Endothelial cell of umbilical vein (primary cell): Measurements from ENCODE around the gene CIROP. TPM values are rescaled to one million over a fixed set of nuclear protein-coding genes. Genes with fewer than 3 reads are reported as not detected.

Source experiments
- BruUV-seq: library from RNA; stranded (reverse); fragments of 400-500 nt; replicated peaks from 2 replicates; lab custom pipeline; 2021; lab: Mats Ljungman, UMichigan
- CTCF ChIA-PET: fragments of 300-600, 350-600 bp; sonication (Branson Sonifier 250); formaldehyde crosslinking; loops from one replicate; lab custom pipeline; 2021; ENCODE audit warnings: antibody characterized with exemption, inconsistent platforms; lab: Charles Lee
- POLR2A ChIA-PET: fragments of 300-600, 350-600 bp; sonication (Branson Sonifier 250); formaldehyde crosslinking; loops from one replicate; lab custom pipeline; 2021; ENCODE audit warnings: antibody characterized with exemption, inconsistent platforms; lab: Charles Lee
- DNase-seq: peaks from one replicate; pipeline ENCODE4 v3.0.0-alpha.2; 2011; ENCODE audit warnings: low read depth, low spot score
- FAIRE-seq: peaks from 2 replicates; lab custom pipeline; 2011; peaks lifted over from hg19 to GRCh38; lab: Jason Lieb, UNC
- H2AFZ ChIP-seq: 2 replicates; pipeline ENCODE4 v1.6.0; 2012; ENCODE audit warnings: low read depth, low read length, control low read depth, inconsistent platforms
- H3K27ac ChIP-seq: 2 replicates; pipeline ENCODE4 v1.5.1; 2011; ENCODE audit warnings: low read depth, mild to moderate bottlenecking, control low read depth, low read length, moderate library complexity; ENCODE audit not compliant: insufficient read depth
- H3K27me3 ChIP-seq, 2 experiments: 2 replicates each; pipeline versions ENCODE4 v1.6.0 to v1.6.1; 2011; ENCODE audit warnings: low read length in 2 of 2, mixed read lengths in 1 of 2; ENCODE audit not compliant: control insufficient read depth in 2 of 2, insufficient read depth in 2 of 2
- H3K36me3 ChIP-seq, 2 experiments: 2 replicates in 1 of 2; 3 replicates in 1 of 2; pipeline ENCODE4 v1.5.1; 2011; ENCODE audit warnings: low read length in 2 of 2, mild to moderate bottlenecking in 1 of 2, moderate library complexity in 1 of 2; ENCODE audit not compliant: control insufficient read depth in 2 of 2, insufficient read depth in 2 of 2; ENCODE audit errors: extremely low read depth in 1 of 2
- H3K4me1 ChIP-seq: 3 replicates; pipeline ENCODE4 v1.5.1; 2011; ENCODE audit warnings: mild to moderate bottlenecking, low read length; ENCODE audit not compliant: control insufficient read depth, insufficient read depth; ENCODE audit errors: extremely low read depth
- H3K4me2 ChIP-seq: 2 replicates; pipeline ENCODE4 v1.6.1; 2011; ENCODE audit warnings: low read length, control low read depth, mixed read lengths; ENCODE audit not compliant: insufficient read depth
- H3K4me3 ChIP-seq, 3 experiments: fragments of 200-600 bp in 1 of 3; sonication (generic), shearing (Covaris generic) in 1 of 3; replicated peaks in 1 of 3; 2 replicates each; pipeline ENCODE4 v1.5.1; 2011 to 2016; ENCODE audit warnings: control low read depth in 3 of 3, low read length in 3 of 3, mild to moderate bottlenecking in 2 of 3, inconsistent platforms in 1 of 3, low read depth in 1 of 3, moderate library complexity in 1 of 3; ENCODE audit not compliant: insufficient read depth in 1 of 3
- H3K79me2 ChIP-seq: 2 replicates; pipeline ENCODE4 v1.6.0; 2012; ENCODE audit warnings: low read length, inconsistent platforms; ENCODE audit not compliant: control insufficient read depth, insufficient read depth
- H3K9ac ChIP-seq: replicated peaks from 2 replicates; pipeline ENCODE3; 2011; ENCODE audit warnings: low read length, control low read depth; ENCODE audit not compliant: insufficient read depth; ENCODE audit errors: extremely low read depth
- H3K9me1 ChIP-seq: replicated peaks from 3 replicates; pipeline ENCODE4 v1.6.0; 2011; ENCODE audit warnings: mild to moderate bottlenecking, low read length; ENCODE audit not compliant: control insufficient read depth, insufficient read depth; ENCODE audit errors: extremely low read depth
- H3K9me3 ChIP-seq: replicated peaks from 2 replicates; pipeline ENCODE4 v1.5.1; 2012; ENCODE audit warnings: low read length, inconsistent platforms; ENCODE audit not compliant: control insufficient read depth, insufficient read depth
- H4K20me1 ChIP-seq: replicated peaks from 2 replicates; pipeline ENCODE3; 2011; ENCODE audit warnings: mild to moderate bottlenecking, low read length; ENCODE audit not compliant: control insufficient read depth, insufficient read depth; ENCODE audit errors: extremely low read depth
- CTCF ChIP-seq, 2 donors: IDR thresholded peaks; 1 replicate in 1 of 2; 2 replicates in 1 of 2; pipeline ENCODE4 v1.5.1; 2011; ENCODE audit warnings: low read length in 2 of 2, mild to moderate bottlenecking in 2 of 2, moderate library complexity in 2 of 2, control low read depth in 1 of 2, inconsistent platforms in 1 of 2, low read depth in 1 of 2; ENCODE audit not compliant: insufficient read depth in 1 of 2; ENCODE audit errors: extremely low read depth in 1 of 2
- EZH2 ChIP-seq: IDR thresholded peaks from 2 replicates; pipeline ENCODE4 v1.6.1; 2012; ENCODE audit warnings: borderline replicate concordance, low read depth, mild to moderate bottlenecking, moderate library complexity, low read length, inconsistent platforms; ENCODE audit not compliant: severe bottlenecking
- FOS ChIP-seq: IDR thresholded peaks from 2 replicates; pipeline ENCODE4 v1.6.1; 2011; ENCODE audit warnings: mild to moderate bottlenecking, low read length, moderate library complexity, borderline replicate concordance; ENCODE audit not compliant: insufficient read depth
- GATA2 ChIP-seq: IDR thresholded peaks from 2 replicates; pipeline ENCODE4 v1.7.0; 2011; ENCODE audit warnings: low read depth, mild to moderate bottlenecking, moderate library complexity, mixed read lengths, low read length; ENCODE audit not compliant: insufficient read length, insufficient read depth
- JUN ChIP-seq: IDR thresholded peaks from 2 replicates; pipeline ENCODE4 v1.6.1; 2011; ENCODE audit warnings: borderline replicate concordance, low read depth; ENCODE audit not compliant: insufficient read length, insufficient read depth
- MAX ChIP-seq: IDR thresholded peaks from 2 replicates; pipeline ENCODE4 v1.6.1; 2011; ENCODE audit not compliant: insufficient read depth, insufficient read length
- MYC ChIP-seq: IDR thresholded peaks from one replicate; pipeline ENCODE4 v1.6.1; 2011; ENCODE audit warnings: mild to moderate bottlenecking, low read depth, low read length
- POLR2A ChIP-seq: IDR thresholded peaks from 2 replicates; pipeline ENCODE4 v1.6.1; 2012; ENCODE audit warnings: low read depth, mild to moderate bottlenecking, control low read depth, low read length
- POLR2AphosphoS5 ChIP-seq: IDR thresholded peaks from 2 replicates; pipeline ENCODE4 v1.6.1; 2012; ENCODE audit warnings: low read depth, mild to moderate bottlenecking, control low read depth, low read length, moderate library complexity; ENCODE audit not compliant: insufficient read depth
- dilution Hi-C: fragments of 300-500 bp; cut with MboI; formaldehyde crosslinking; loops from one replicate; pipeline ENCODE4 v1.15.0; 2019; ENCODE audit warnings: low sequenced_read_pairs; ENCODE audit not compliant: extremely low pct_ligation_motif_present
- intact Hi-C: fragments of 100-400 bp; cut with micrococcal nuclease; formaldehyde crosslinking; loops from one replicate; pipeline ENCODE4 v1.10.0; 2022
- polyA plus RNA-seq, 4 experiments: library from polyadenylated mRNA; depleted of rRNA in 3 of 4; stranded (reverse) in 3 of 4; unstranded in 1 of 4; fragments of >200 nt; gene quantifications; 2 replicates each; pipeline versions ENCODE4 v1.2.1 to v1.2.3, GENCODE V29; 2011 to 2012; ENCODE audit warnings: missing spikeins in 1 of 4
- total RNA-seq: library from RNA; stranded (reverse); gene quantifications from 2 replicates; pipeline ENCODE4 v1.2.3, GENCODE V29; 2021

CIROP gene
- total and polyA plus RNA-seq, 2 donors (not counting 3 experiments of a cell fraction or from before 2014, with no cell fraction given), result not detected

- no peak for TF ChIP-seq POLR2AphosphoS5
- Histone ChIP-seq H3K4me3 (no peak overlapping the region), H3K36me3 (no peaks in the 10 kb centered on the region), H3K9me1 (no peaks in the 10 kb centered on the region), H3K9ac (no peak overlapping the region), H3K27ac (no peak overlapping the region), H4K20me1 (no peaks in the 10 kb centered on the region), H3K4me2 (no peak overlapping the region), H3K27me3 (no peaks in the 10 kb centered on the region), H2AFZ (no peak overlapping the region), H3K79me2 (no peaks in the 10 kb centered on the region), H3K4me1 (peaks cover 8% of the 10 kb centered on the region), H3K9me3 (no peaks in the 10 kb centered on the region)
- no peak for FAIRE-seq
- intact Hi-C loops (no loop called here), dilution Hi-C loops (no loop called here)
- ChIA-PET CTCF (interaction anchor here (1.4 to 6.4 kb wide), 4 partner anchors 12 to 45 kb away, joined by 3 to 43 read pairs (median 4); no protein-coding TSS in a partner anchor), POLR2A (interaction anchor here (0.6 kb wide), 2 partner anchors 46 to 50 kb away, joined by 4 read pairs; no protein-coding TSS in a partner anchor)
- BruUV-seq, result no TSS peak
- no peak for DNase-seq
These were observed 37.1 kb upstream of the CIROP start for GRCh38 chr14:23141706-23142444.

- CTCF ChIA-PET, result interaction anchor here (6.4 kb wide), 1 partner anchor 19 kb away, joined by 43 read pairs; no protein-coding TSS in a partner anchor
- DNase-seq, result no peak
- no peak overlapping the region for H3K4me3 ChIP-seq
- dilution Hi-C loops (no loop called here), intact Hi-C loops (no loop called here)
- TF ChIP-seq MYC (no peak), FOS (no peak), CTCF (IDR thresholded peaks at IDR 0.05; ENCODE audit: extremely low read depth in 1 of 2, insufficient read depth in 1 of 2, low read depth in 1 of 2, low read length in 2 of 2) (no peak), EZH2 (no peak), MAX (no peak), GATA2 (no peak), JUN (no peak), POLR2A (no peak), POLR2AphosphoS5 (no peak)
- peaks cover 8% of the 10 kb centered on the region for H3K4me1 ChIP-seq
- no peaks in the 10 kb centered on the region for H3K27me3 ChIP-seq
- POLR2A ChIA-PET, result no interaction called here
- no peak overlapping the region for H2AFZ ChIP-seq
- H3K27ac ChIP-seq, result no peak overlapping the region
- H4K20me1 ChIP-seq, result no peaks in the 10 kb centered on the region
- no peak for FAIRE-seq
- no peak overlapping the region for H3K9ac ChIP-seq
- no peaks in the 10 kb centered on the region for H3K9me3 ChIP-seq
- H3K4me2 ChIP-seq, result no peak overlapping the region
- H3K36me3 ChIP-seq, result no peaks in the 10 kb centered on the region
- no peaks in the 10 kb centered on the region for H3K79me2 ChIP-seq
- no peaks in the 10 kb centered on the region for H3K9me1 ChIP-seq
- no TSS peak for BruUV-seq
These were observed 35.6 kb upstream of the CIROP start for GRCh38 chr14:23140371-23140770.
